VCaP (cell line): ENCODE results near the gene TAS2R20.

Experiments
- H3K27ac ChIP-seq: fragments of 450-650 bp; 2 replicates; pipeline ENCODE4 v1.5.1; 2017
- CTCF ChIP-seq: fragments of 450-650 bp; conservative IDR thresholded peaks from 2 replicates; pipeline ENCODE4 v1.5.1; 2017; ENCODE audit warnings: mild to moderate bottlenecking, moderate library complexity

The TAS2R20 gene

GRCh38 chr12:10960211-10960610, 37.9 kb downstream of the TAS2R20 start:
- TF ChIP-seq CTCF: no peak
- no peak overlapping the region for H3K27ac ChIP-seq

GRCh38 chr12:10959804-10960203, 38.3 kb downstream of the TAS2R20 start:
- TF ChIP-seq CTCF: no peak
- no peak overlapping the region for H3K27ac ChIP-seq

GRCh38 chr12:10957741-10958140, 40.4 kb downstream of the TAS2R20 start:
- no peak overlapping the region for H3K27ac ChIP-seq
- no peak for TF ChIP-seq CTCF

GRCh38 chr12:10956085-10956484, 42.0 kb downstream of the TAS2R20 start:
- no peak for TF ChIP-seq CTCF
- H3K27ac ChIP-seq: no peak overlapping the region

- no peak overlapping the region for H3K27ac ChIP-seq
- TF ChIP-seq CTCF: no peak
Measured at GRCh38 chr12:10952645-10953044, 45.5 kb downstream of the TAS2R20 start.
